Mucosa of stomach (tissue), 1 donor: ENCODE results near the gene CRADD.
"Not testable (repeated sequence)": the region's sequence is repeated elsewhere in the genome, so short reads cannot be mapped to it uniquely, and the experiment has no call there.

Experiments used
- H3K27me3 ChIP-seq: one replicate; pipeline ENCODE4 v1.7.0; 2013; ENCODE audit warnings: mild to moderate bottlenecking, low read length; ENCODE audit not compliant: control insufficient read depth, insufficient read depth
- H3K36me3 ChIP-seq: one replicate; pipeline ENCODE4 v1.7.0; 2013; ENCODE audit warnings: low read length; ENCODE audit not compliant: control insufficient read depth, insufficient read depth
- H3K4me1 ChIP-seq: one replicate; pipeline ENCODE4 v1.7.0; 2013; ENCODE audit warnings: mild to moderate bottlenecking, low read length; ENCODE audit not compliant: control insufficient read depth, insufficient read depth
- H3K4me3 ChIP-seq: one replicate; pipeline ENCODE4 v1.7.0; 2013; ENCODE audit warnings: low read length
- H3K9ac ChIP-seq: one replicate; pipeline ENCODE4 v1.7.0; 2013; ENCODE audit warnings: mild to moderate bottlenecking, low read length, moderate library complexity
- H3K9me3 ChIP-seq: one replicate; pipeline ENCODE4 v1.7.0; 2013; ENCODE audit warnings: mild to moderate bottlenecking, low read length, moderate library complexity; ENCODE audit not compliant: control insufficient read depth
- donor health status: Pancreatic carcinoma.

Gene CRADD

GRCh38 chr12:93801666-93802065 is 124.5 kb downstream of the CRADD start:
- not testable (repeated sequence) for H3K4me1 ChIP-seq, H3K9ac ChIP-seq, H3K36me3 ChIP-seq, H3K9me3 ChIP-seq, H3K4me3 ChIP-seq, H3K27me3 ChIP-seq

- Histone ChIP-seq H3K9ac (no peak overlapping the region), H3K4me1 (no peaks in the 10 kb centered on the region), H3K27me3 (no peaks in the 10 kb centered on the region), H3K4me3 (no peak overlapping the region), H3K9me3 (no peaks in the 10 kb centered on the region), H3K36me3 (no peaks in the 10 kb centered on the region)
These were observed 125.1 kb downstream of the CRADD start for GRCh38 chr12:93802293-93802692.

- H3K9ac ChIP-seq: no peak overlapping the region
- H3K4me3 ChIP-seq: no peak overlapping the region
- H3K9me3 ChIP-seq: no peaks in the 10 kb centered on the region
- no peaks in the 10 kb centered on the region for H3K27me3 ChIP-seq
- H3K36me3 ChIP-seq: no peaks in the 10 kb centered on the region
- no peaks in the 10 kb centered on the region for H3K4me1 ChIP-seq
These were observed 125.7 kb downstream of the CRADD start for GRCh38 chr12:93802698-93803423.

GRCh38 chr12:93803424-93803807 is 126.2 kb downstream of the CRADD start:
- Histone ChIP-seq H3K9ac (no peak overlapping the region), H3K4me3 (no peak overlapping the region), H3K36me3 (no peaks in the 10 kb centered on the region), H3K27me3 (no peaks in the 10 kb centered on the region), H3K4me1 (no peaks in the 10 kb centered on the region), H3K9me3 (no peaks in the 10 kb centered on the region)

- Histone ChIP-seq H3K9me3 (no peaks in the 10 kb centered on the region), H3K36me3 (no peaks in the 10 kb centered on the region), H3K4me3 (no peak overlapping the region), H3K27me3 (no peaks in the 10 kb centered on the region), H3K4me1 (no peaks in the 10 kb centered on the region), H3K9ac (no peak overlapping the region)
These were observed 127.4 kb downstream of the CRADD start for GRCh38 chr12:93804392-93805179.

GRCh38 chr12:93805736-93806141 is 128.6 kb downstream of the CRADD start:
- Histone ChIP-seq H3K9ac (no peak overlapping the region), H3K4me3 (no peak overlapping the region), H3K36me3 (no peaks in the 10 kb centered on the region), H3K27me3 (no peaks in the 10 kb centered on the region), H3K4me1 (no peaks in the 10 kb centered on the region), H3K9me3 (no peaks in the 10 kb centered on the region)

- H3K27me3 ChIP-seq: no peaks in the 10 kb centered on the region
- H3K4me1 ChIP-seq: no peaks in the 10 kb centered on the region
- H3K36me3 ChIP-seq: no peaks in the 10 kb centered on the region
- H3K9me3 ChIP-seq: no peaks in the 10 kb centered on the region
- no peak overlapping the region for H3K9ac ChIP-seq
- no peak overlapping the region for H3K4me3 ChIP-seq
These were observed 130.2 kb downstream of the CRADD start for GRCh38 chr12:93807354-93807753.

- Histone ChIP-seq H3K36me3 (no peaks in the 10 kb centered on the region), H3K4me3 (no peak overlapping the region), H3K4me1 (peaks cover 6% of the 10 kb centered on the region), H3K9me3 (no peaks in the 10 kb centered on the region), H3K27me3 (no peaks in the 10 kb centered on the region), H3K9ac (no peak overlapping the region)
These were observed 131.2 kb downstream of the CRADD start for GRCh38 chr12:93808169-93808899.

GRCh38 chr12:93812626-93813025 is 135.5 kb downstream of the CRADD start:
- H3K9me3 ChIP-seq: no peaks in the 10 kb centered on the region
- no peak overlapping the region for H3K4me3 ChIP-seq
- H3K27me3 ChIP-seq: no peaks in the 10 kb centered on the region
- H3K36me3 ChIP-seq: no peaks in the 10 kb centered on the region
- peaks cover 17% of the 10 kb centered on the region for H3K4me1 ChIP-seq
- H3K9ac ChIP-seq: no peak overlapping the region

- Histone ChIP-seq H3K36me3 (no peaks in the 10 kb centered on the region), H3K4me3 (no peak overlapping the region), H3K9me3 (no peaks in the 10 kb centered on the region), H3K27me3 (no peaks in the 10 kb centered on the region), H3K4me1 (peaks cover 17% of the 10 kb centered on the region), H3K9ac (no peak overlapping the region)
These were observed 136.0 kb downstream of the CRADD start for GRCh38 chr12:93813186-93813585.

- Histone ChIP-seq H3K36me3 (no peaks in the 10 kb centered on the region), H3K27me3 (no peaks in the 10 kb centered on the region), H3K9me3 (no peaks in the 10 kb centered on the region), H3K4me1 (peaks cover 27% of the 10 kb centered on the region), H3K9ac (no peak overlapping the region), H3K4me3 (no peak overlapping the region)
These were observed 137.0 kb downstream of the CRADD start for GRCh38 chr12:93813972-93814821.
